Inflammatory macrophage treated with lipopolysaccharide for 4 hours (primary cell): ENCODE measurements around the gene LRRC1.

Experiments
- DNase-seq: peaks from one replicate; pipeline ENCODE4 v3.0.0-alpha.2; 2020

Gene LRRC1

GRCh38 chr6:53851561-53851960 lies 56.8 kb downstream of the LRRC1 start:
- no peak for DNase-seq

GRCh38 chr6:53852805-53853204 lies 58.0 kb downstream of the LRRC1 start:
- no peak for DNase-seq

- DNase-seq = no peak
Measured at GRCh38 chr6:53854843-53855567, 60.2 kb downstream of the LRRC1 start.

DNA sequence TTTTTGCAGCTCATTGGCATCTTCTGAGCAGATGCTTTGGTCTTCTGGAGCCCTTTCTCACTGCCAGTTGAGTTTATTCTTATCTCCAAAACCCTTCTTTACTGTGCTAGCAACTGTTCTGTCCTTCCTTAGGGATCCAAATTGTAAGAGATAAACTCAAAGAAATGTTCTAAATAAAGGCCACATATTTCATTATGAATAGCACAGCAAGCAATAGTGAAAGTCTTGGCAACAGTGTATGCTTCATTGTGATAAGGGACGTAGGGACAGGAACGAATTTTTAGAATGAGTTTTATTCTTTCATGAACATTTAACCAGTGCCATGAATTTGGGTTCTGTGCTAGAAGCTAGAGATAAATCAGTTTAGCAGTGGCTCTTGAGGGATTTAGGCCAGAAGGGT lies 61.1 kb downstream of the LRRC1 start:
- DNase-seq = no peak

- no peak for DNase-seq
Measured at GRCh38 chr6:53857318-53858094, 62.7 kb downstream of the LRRC1 start.

- DNase-seq = no peak
Measured at GRCh38 chr6:53858196-53858595, 63.4 kb downstream of the LRRC1 start.

DNA sequence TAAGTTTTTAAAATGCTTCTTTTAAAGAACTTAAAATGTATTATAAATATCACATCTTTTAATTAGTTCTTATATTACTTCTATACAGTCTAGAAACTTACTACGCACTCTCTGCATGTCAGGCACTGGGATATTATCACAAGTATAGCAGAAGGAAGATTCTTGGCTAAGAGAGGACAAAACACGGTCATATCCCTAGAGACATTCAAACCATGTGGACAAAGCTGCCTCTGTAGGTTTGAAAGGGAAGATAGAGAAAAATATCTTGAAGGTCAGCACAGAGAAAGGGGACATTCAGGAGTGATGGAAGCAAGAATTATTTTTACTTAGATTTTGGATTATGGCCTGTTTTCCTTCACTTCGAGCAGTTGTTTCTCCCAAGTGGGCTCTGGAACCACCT lies 64.1 kb downstream of the LRRC1 start:
- no peak for DNase-seq

DNA sequence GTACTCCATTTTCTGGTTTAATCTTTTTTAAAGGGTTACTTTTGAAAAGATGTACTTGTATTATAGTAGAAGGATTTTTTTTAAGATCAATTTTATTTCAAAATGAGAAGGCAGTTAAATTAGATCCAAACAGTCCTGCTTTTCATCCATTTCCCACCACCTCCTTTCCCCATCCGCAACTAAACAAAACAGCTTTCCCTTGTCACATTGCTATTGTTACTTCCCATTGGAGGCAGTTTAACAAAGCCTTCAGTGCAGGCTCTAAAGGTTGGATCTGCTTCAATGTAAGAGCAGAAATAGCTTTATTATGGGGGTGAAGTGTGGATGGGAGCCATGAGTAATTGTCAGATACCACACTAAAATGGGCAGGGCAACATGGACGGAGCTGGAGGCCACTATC lies 65.7 kb downstream of the LRRC1 start:
- DNase-seq = no peak

DNA sequence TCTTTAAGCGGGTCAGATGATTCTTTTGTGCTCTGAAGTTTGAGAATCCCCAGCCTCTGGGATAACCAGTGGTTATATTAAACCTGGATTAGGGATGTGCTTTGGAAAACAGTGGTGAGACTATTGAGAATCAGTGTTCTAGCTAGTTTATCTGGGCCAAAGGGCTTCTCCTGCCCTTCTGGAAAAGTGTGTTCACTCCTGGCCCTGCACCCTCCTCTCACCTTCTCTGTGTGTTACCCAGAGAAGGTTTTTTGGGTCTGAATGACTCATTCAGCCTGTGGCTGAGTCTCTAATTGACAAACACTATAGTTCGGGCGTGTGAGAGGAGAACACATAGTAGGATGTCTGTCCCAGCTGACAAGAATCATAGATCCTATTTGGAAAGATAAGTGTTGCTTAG lies 66.7 kb downstream of the LRRC1 start:
- no peak for DNase-seq

GRCh38 chr6:53862662-53863462 lies 68.1 kb downstream of the LRRC1 start:
- DNase-seq = no peak

- DNase-seq = no peak
Measured at GRCh38 chr6:53864781-53865180, 70.0 kb downstream of the LRRC1 start.

DNA sequence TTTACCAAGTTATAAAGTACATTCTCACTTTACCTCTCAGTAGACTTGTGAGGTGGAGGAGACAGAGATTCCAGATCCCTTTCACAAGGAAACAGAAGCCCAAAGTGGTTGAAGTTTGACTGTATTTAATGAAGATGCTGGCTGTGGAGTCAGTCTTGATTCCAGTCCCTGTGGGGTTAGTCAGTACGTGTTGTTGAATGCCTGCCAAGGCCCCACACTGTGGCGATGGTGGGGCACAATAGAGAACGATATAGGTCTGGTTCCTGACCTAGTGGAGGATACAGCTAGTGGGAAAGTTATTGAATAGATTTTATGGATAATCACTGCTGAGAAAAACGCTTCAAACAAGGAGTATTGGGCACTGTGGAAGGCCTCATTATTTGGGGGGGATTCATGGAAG lies 71.4 kb downstream of the LRRC1 start:
- no peak for DNase-seq

- no peak for DNase-seq
Measured at GRCh38 chr6:53868626-53869025, 73.8 kb downstream of the LRRC1 start.

- DNase-seq = no peak
Measured at GRCh38 chr6:53869964-53870363, 75.2 kb downstream of the LRRC1 start.

DNA sequence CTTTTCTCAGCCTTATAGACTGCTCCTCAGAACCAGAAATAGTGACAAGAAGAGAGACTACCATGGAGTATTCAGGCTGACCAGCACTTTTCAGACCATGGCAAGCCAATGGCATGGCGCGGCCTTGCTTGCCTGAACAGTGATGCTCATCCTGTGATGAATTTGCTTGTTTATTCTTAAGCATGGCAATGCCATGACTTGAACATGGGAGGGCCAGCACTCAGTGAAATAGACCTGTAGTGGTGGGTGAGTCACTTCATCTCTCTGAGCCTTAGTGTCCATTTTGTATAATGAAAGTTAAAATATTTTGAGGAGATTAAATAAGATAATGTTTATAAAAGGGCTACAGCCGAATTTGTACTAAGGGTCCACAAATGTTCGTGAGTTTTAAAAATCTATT lies 79.1 kb downstream of the LRRC1 start:
- DNase-seq = no peak

- DNase-seq = no peak
Measured at GRCh38 chr6:53874964-53875363, 80.2 kb downstream of the LRRC1 start.

DNA sequence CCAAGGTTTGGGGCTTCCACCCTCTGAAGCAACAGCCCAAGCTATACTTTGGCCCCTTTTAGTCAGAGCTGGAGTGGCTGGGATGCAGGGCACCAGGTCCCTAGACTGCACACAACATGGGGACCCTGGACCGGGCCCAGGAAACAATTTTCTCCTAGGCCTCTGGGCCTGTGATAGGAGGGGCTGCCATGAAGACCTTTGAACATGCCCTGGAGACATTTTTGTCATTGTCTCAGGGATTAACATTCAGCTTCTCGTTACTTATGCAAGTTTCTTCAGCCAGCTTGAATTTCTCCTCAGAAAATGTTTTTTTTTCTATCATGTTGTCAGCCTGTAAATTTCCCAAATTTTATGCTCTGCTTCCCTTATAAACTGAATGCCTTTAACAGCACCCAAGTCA lies 82.3 kb downstream of the LRRC1 start:
- DNase-seq = no peak

GRCh38 chr6:53878808-53879207 lies 84.0 kb downstream of the LRRC1 start:
- no peak for DNase-seq

DNA sequence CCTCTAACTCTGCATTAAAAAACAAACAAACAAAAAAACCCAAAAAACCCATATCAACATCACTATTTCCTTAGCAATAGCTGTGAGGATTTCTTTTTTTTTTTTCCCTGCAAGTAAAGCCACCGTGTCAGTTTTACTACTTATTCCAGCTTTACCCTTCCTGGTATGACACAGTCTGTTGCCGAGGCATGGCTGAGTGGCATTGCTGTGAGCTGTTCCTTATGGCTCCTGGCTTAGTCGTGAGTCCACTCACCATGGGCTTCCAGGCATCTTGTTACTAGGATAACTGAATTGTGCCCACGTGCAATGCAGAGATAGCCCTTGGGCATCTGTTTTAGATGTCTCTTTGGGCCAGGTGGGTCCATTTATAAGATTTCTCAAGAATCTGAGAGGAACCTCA lies 84.8 kb downstream of the LRRC1 start:
- no peak for DNase-seq

DNA sequence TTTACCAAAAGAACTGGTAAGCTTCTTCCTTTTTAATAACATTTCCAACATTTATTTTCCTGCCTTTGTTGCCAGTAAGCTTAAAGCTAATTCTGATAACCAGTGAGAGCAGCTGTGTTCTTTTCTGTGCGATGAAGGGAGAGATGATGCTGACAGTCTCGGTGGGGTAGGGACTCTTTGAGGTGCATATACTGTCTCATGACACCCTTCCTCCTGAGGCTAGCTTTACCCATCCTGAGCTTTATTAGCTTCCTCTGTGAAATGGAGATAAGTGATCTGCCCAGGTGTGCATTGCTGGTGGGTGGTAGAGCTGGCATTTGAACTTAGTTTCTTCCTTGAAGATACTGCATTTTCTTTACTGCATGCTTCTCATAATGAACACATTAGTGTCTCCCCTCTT lies 92.5 kb downstream of the LRRC1 start:
- no peak for DNase-seq

DNA sequence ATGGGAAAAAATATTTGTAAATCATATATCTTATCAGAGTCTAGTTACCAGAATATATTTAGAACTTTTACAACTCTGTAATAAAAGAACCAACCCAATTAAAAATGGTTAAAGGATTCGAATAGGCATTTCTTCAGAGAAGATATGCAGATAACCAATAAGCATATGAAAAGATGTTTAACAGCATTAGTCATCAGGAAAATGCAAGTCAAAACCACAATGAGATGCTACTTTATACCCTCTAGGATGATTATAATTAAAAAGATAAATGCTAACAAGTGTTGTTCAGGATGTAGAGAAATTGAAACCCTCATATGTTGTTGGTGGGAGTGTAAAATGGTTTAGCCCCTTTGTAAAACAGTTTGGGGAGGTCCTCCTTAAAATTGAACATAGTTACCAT lies 94.1 kb downstream of the LRRC1 start:
- no peak for DNase-seq

DNA sequence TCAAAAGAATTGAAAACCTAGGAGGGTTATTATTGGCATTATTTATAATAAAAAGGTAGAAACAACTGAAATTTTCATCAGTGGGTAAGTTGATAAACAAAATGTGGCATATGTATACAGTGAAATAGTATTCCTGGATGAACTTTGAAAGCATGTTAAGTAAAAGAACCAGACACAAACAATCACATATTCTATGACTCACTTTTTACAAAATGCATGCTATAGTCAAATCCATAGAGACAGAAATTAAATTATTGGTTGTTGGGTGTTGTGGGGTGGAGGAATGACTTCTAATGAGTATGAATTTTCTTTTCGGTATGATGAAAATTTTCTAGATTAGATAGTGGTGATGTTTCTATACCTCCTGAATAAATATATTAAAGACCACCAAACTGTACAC lies 94.6 kb downstream of the LRRC1 start:
- no peak for DNase-seq

DNA sequence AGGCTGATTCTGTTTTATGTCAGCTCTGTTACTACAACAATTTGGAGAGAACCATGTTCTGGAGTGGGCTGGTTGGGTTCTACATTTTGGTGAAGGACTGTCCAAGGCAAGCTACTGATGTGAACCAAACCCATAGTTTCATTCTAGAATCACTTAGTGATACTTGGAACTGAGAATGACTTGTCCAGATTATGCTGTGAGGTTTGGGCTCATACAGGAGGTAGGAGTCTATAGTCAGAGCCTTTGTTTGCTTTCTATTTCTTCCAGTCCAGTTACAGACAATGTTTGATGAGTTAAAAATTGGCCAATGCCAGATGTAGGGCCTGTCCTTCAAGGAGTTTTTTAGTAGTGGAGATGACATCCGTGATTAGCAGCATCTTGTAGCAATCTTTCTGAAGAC lies 97.9 kb downstream of the LRRC1 start:
- no peak for DNase-seq

DNA sequence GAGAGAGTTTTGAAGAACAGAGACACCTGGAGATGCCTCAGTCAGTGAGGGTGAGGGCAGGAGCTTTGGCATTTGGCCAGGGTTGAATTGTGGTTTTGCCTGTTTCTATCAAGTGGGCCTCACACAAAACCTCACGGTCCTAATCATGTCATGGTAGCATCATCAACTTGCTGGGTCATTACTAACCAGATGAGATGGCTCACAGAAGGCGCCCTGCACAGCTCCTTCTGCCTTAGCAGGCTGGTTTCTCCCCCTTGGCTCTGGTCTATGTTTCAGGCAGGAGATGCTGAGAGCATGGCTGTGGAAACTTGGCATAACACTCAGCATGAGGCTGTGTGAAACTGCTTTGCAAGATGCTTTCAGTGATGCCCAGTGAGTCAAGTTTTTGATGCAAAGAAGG lies 99.3 kb downstream of the LRRC1 start:
- DNase-seq = no peak
